HG03095 (cell line): ENCODE results near the gene LRRC15.

Experiments
- ATAC-seq: cut with Tn5 transposase; IDR thresholded peaks from one replicate; pipeline ENCODE4 v1.9.1; 2021; ENCODE audit warnings: moderate library complexity; ENCODE audit not compliant: unreplicated experiment

Gene LRRC15

GRCh38 chr3:194386066-194386465, 16.5 kb upstream of the LRRC15 start:
- ATAC-seq, result no peak

GRCh38 chr3:194384569-194385001, 15.0 kb upstream of the LRRC15 start:
- no peak for ATAC-seq

- no peak for ATAC-seq
These were observed 14.6 kb upstream of the LRRC15 start for GRCh38 chr3:194384156-194384555.

GRCh38 chr3:194383276-194383940, 13.9 kb upstream of the LRRC15 start:
- no peak for ATAC-seq

GRCh38 chr3:194382892-194383223, 13.3 kb upstream of the LRRC15 start:
- no peak for ATAC-seq

GRCh38 chr3:194382196-194382891, 12.8 kb upstream of the LRRC15 start:
- ATAC-seq, result no peak

GRCh38 chr3:194381460-194381875, 11.9 kb upstream of the LRRC15 start:
- no peak for ATAC-seq

- no peak for ATAC-seq
These were observed 10.8 kb upstream of the LRRC15 start for GRCh38 chr3:194380326-194380725.

GRCh38 chr3:194379651-194380050, 10.1 kb upstream of the LRRC15 start:
- ATAC-seq, result no peak

GRCh38 chr3:194379231-194379630, 9.7 kb upstream of the LRRC15 start:
- no peak for ATAC-seq

GRCh38 chr3:194377708-194378107, 8.2 kb upstream of the LRRC15 start:
- no peak for ATAC-seq

GRCh38 chr3:194376241-194376560, 6.7 kb upstream of the LRRC15 start:
- ATAC-seq, result no peak

GRCh38 chr3:194375473-194376240, 6.1 kb upstream of the LRRC15 start:
- ATAC-seq, result no peak

GRCh38 chr3:194374935-194375334, 5.4 kb upstream of the LRRC15 start:
- no peak for ATAC-seq

GRCh38 chr3:194373899-194374298, 4.4 kb upstream of the LRRC15 start:
- no peak for ATAC-seq

- ATAC-seq, result no peak
These were observed 3.5 kb upstream of the LRRC15 start for GRCh38 chr3:194373028-194373427.

GRCh38 chr3:194370753-194371152, 1.2 kb upstream of the LRRC15 start:
- ATAC-seq, result no peak

- no peak for ATAC-seq
These were observed 625 bp downstream of the LRRC15 start for GRCh38 chr3:194368918-194369317.

- no peak for ATAC-seq
These were observed 1.3 kb downstream of the LRRC15 start for GRCh38 chr3:194367992-194368841.

- no peak for ATAC-seq
These were observed 3.5 kb downstream of the LRRC15 start for GRCh38 chr3:194365978-194366490.

GRCh38 chr3:194365526-194365925, 4.0 kb downstream of the LRRC15 start:
- ATAC-seq, result no peak
